ENCODE measurements around the gene NFKBIB.

DNA sequence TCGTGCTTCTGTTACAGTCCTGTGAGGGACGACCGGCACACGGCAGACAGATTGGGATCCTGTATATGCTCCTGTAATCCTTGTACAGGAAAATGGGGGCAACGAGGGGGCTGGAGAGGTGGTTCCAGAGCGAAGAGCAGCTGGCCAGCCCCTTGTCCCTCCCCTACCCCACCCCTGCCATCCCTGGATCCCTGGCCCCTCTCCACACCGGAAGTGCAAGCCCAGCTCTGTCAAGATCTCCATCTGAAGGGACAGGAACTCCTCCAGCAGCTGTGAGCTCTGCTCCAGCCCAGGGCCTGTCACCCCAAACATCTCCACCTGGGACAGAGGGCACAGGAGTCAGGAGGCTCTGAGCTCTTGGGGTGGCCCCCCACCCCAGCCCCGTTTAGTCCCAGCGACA, 17.7 kb downstream of the NFKBIB start:
- TF ChIP-seq EZH2 (IDR thresholded peaks at IDR 0.05) (no peak), POLR2AphosphoS5 (IDR thresholded peaks at IDR 0.05; ENCODE audit: borderline replicate concordance, low read depth, low read length) (no peak)
